GM12892 (cell line): ENCODE measurements around the gene TAS1R3.

Source experiments
- DNase-seq: peaks from one replicate; pipeline ENCODE4 v3.0.0; 2011; ENCODE audit not compliant: insufficient read length
- FAIRE-seq: peaks from 2 replicates; lab custom pipeline; 2011; peaks lifted over from hg19 to GRCh38; lab: Jason Lieb, UNC
- POLR2A ChIP-seq: IDR thresholded peaks from 2 replicates; pipeline ENCODE4 v1.6.1; 2011; ENCODE audit warnings: low read depth, low read length, control low read depth
- POLR2AphosphoS5 ChIP-seq: IDR thresholded peaks from 2 replicates; pipeline ENCODE4 v1.6.1; 2011; ENCODE audit warnings: low read depth, low read length, control low read depth
- TAF1 ChIP-seq: IDR thresholded peaks from 2 replicates; pipeline ENCODE4 v1.6.1; 2011; ENCODE audit warnings: low read depth, mild to moderate bottlenecking, control low read depth, low read length, borderline replicate concordance

The TAS1R3 gene

GRCh38 chr1:1296070-1297061 is 34.7 kb upstream of the TAS1R3 start:
- DNase-seq: no peak
- no peak for FAIRE-seq

GRCh38 chr1:1297802-1298424 is 33.2 kb upstream of the TAS1R3 start:
- DNase-seq (no peak), FAIRE-seq (no peak)
- no peak for TF ChIP-seq POLR2A
- no peak for TF ChIP-seq TAF1
- TF ChIP-seq POLR2AphosphoS5: no peak

More at GRCh38 chr1:1296070-1297061, 34.7 kb upstream of the TAS1R3 start:
- TF ChIP-seq POLR2AphosphoS5 (no peak), TAF1 (no peak), POLR2A (no peak)

GRCh38 chr1:1298861-1299685 is 32.0 kb upstream of the TAS1R3 start:
- TF ChIP-seq POLR2AphosphoS5 (no peak), TAF1 (no peak), POLR2A (no peak)
- DNase-seq: no peak
- FAIRE-seq: no peak

- DNase-seq (no peak), FAIRE-seq (no peak)
- TF ChIP-seq POLR2A (no peak), TAF1 (no peak), POLR2AphosphoS5 (no peak)
These were observed 31.3 kb upstream of the TAS1R3 start for GRCh38 chr1:1299686-1300351.

- FAIRE-seq (no peak), DNase-seq (no peak)
- no peak for TF ChIP-seq POLR2AphosphoS5
- no peak for TF ChIP-seq POLR2A
- TF ChIP-seq TAF1: no peak
These were observed 30.7 kb upstream of the TAS1R3 start for GRCh38 chr1:1300352-1300739.

- TF ChIP-seq POLR2A (no peak), POLR2AphosphoS5 (no peak), TAF1 (no peak)
- DNase-seq: no peak
- FAIRE-seq: no peak
These were observed 29.1 kb upstream of the TAS1R3 start for GRCh38 chr1:1302006-1302430.

- FAIRE-seq (no peak), DNase-seq (no peak)
- no peak for TF ChIP-seq TAF1
- no peak for TF ChIP-seq POLR2AphosphoS5
- TF ChIP-seq POLR2A: no peak
These were observed 28.1 kb upstream of the TAS1R3 start for GRCh38 chr1:1302951-1303509.

- TF ChIP-seq TAF1 (no peak), POLR2AphosphoS5 (no peak), POLR2A (no peak)
- no peak for DNase-seq
- no peak for FAIRE-seq
These were observed 27.3 kb upstream of the TAS1R3 start for GRCh38 chr1:1303736-1304135.

GRCh38 chr1:1304331-1305299 is 26.5 kb upstream of the TAS1R3 start:
- DNase-seq: no peak
- FAIRE-seq: no peak
- TF ChIP-seq POLR2A (no peak), TAF1 (no peak), POLR2AphosphoS5 (no peak)
